ENCODE measurements around the gene SORCS3.

DNA sequence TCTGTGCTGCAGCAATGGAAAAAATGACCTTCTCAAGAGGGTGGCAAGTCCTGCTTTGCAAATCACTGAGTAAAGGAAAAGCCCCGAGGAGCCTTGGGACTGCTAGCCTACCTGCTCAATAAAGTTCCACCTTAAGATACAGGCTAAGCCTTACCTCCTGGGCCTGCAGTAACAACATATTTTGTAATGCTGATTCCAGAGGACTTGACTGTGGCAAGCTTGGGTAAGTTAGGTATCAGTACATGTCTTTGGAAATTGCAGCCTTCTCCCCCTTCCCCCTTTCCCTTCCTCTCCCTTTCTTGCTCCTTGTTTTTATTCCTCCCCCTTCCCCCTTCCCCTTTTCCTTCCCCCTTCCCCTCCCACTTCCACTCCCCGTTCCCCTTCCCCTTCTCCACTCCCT, 126.2 kb downstream of the SORCS3 start:
- TF ChIP-seq, protein P1, sequence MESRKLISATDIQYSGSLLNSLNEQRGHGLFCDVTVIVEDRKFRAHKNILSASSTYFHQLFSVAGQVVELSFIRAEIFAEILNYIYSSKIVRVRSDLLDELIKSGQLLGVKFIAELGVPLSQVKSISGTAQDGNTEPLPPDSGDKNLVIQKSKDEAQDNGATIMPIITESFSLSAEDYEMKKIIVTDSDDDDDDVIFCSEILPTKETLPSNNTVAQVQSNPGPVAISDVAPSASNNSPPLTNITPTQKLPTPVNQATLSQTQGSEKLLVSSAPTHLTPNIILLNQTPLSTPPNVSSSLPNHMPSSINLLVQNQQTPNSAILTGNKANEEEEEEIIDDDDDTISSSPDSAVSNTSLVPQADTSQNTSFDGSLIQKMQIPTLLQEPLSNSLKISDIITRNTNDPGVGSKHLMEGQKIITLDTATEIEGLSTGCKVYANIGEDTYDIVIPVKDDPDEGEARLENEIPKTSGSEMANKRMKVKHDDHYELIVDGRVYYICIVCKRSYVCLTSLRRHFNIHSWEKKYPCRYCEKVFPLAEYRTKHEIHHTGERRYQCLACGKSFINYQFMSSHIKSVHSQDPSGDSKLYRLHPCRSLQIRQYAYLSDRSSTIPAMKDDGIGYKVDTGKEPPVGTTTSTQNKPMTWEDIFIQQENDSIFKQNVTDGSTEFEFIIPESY (CRISPR knock-in tag; IDR thresholded peaks at IDR 0.05), result no peak
- TF ChIP-seq, protein P2, sequence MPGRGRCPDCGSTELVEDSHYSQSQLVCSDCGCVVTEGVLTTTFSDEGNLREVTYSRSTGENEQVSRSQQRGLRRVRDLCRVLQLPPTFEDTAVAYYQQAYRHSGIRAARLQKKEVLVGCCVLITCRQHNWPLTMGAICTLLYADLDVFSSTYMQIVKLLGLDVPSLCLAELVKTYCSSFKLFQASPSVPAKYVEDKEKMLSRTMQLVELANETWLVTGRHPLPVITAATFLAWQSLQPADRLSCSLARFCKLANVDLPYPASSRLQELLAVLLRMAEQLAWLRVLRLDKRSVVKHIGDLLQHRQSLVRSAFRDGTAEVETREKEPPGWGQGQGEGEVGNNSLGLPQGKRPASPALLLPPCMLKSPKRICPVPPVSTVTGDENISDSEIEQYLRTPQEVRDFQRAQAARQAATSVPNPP (CRISPR knock-in tag; IDR thresholded peaks at IDR 0.05), result no peak
- TF ChIP-seq NR3C1 (CRISPR knock-in tag; IDR thresholded peaks at IDR 0.05), result no peak
- TF ChIP-seq GPN1 (CRISPR knock-in tag; IDR thresholded peaks at IDR 0.05; ENCODE audit: borderline replicate concordance), result no peak
- TF ChIP-seq ZNF619 (CRISPR knock-in tag; IDR thresholded peaks at IDR 0.05), result no peak
- TF ChIP-seq, protein P3, sequence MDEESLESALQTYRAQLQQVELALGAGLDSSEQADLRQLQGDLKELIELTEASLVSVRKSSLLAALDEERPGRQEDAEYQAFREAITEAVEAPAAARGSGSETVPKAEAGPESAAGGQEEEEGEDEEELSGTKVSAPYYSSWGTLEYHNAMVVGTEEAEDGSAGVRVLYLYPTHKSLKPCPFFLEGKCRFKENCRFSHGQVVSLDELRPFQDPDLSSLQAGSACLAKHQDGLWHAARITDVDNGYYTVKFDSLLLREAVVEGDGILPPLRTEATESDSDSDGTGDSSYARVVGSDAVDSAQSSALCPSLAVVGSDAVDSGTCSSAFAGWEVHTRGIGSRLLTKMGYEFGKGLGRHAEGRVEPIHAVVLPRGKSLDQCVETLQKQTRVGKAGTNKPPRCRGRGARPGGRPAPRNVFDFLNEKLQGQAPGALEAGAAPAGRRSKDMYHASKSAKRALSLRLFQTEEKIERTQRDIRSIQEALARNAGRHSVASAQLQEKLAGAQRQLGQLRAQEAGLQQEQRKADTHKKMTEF (CRISPR knock-in tag; IDR thresholded peaks at IDR 0.05), result no peak
- no peak for TF ChIP-seq CREB1 (IDR thresholded peaks at IDR 0.05)
- TF ChIP-seq CREB1 (CRISPR knock-in tag; IDR thresholded peaks at IDR 0.05), result no peak
- TF ChIP-seq, protein P4, sequence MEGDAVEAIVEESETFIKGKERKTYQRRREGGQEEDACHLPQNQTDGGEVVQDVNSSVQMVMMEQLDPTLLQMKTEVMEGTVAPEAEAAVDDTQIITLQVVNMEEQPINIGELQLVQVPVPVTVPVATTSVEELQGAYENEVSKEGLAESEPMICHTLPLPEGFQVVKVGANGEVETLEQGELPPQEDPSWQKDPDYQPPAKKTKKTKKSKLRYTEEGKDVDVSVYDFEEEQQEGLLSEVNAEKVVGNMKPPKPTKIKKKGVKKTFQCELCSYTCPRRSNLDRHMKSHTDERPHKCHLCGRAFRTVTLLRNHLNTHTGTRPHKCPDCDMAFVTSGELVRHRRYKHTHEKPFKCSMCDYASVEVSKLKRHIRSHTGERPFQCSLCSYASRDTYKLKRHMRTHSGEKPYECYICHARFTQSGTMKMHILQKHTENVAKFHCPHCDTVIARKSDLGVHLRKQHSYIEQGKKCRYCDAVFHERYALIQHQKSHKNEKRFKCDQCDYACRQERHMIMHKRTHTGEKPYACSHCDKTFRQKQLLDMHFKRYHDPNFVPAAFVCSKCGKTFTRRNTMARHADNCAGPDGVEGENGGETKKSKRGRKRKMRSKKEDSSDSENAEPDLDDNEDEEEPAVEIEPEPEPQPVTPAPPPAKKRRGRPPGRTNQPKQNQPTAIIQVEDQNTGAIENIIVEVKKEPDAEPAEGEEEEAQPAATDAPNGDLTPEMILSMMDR (CRISPR knock-in tag; IDR thresholded peaks at IDR 0.05), result no peak
- TF ChIP-seq HNRNPL (IDR thresholded peaks at IDR 0.05; ENCODE audit: low read depth, low read length), result no peak

Measured in HepG2 (cell line).